ENCODE results near the gene SPINT1.

Gene SPINT1

GRCh38 chr15:40830884-40831283, 13.0 kb upstream of the SPINT1 start:
- TF ChIP-seq CTCF (IDR thresholded peaks at IDR 0.05; ENCODE audit: low read depth, low read length), result no peak
- no peak for DNase-seq (ENCODE audit: extremely low read depth, low read depth)

GRCh38 chr15:40831861-40832260, 12.0 kb upstream of the SPINT1 start:
- DNase-seq (ENCODE audit: extremely low read depth, low read depth), result no peak
- no peak for TF ChIP-seq CTCF (IDR thresholded peaks at IDR 0.05; ENCODE audit: low read depth, low read length)

GRCh38 chr15:40832903-40833302, 10.9 kb upstream of the SPINT1 start:
- DNase-seq (ENCODE audit: extremely low read depth, low read depth), result no peak
- TF ChIP-seq CTCF (IDR thresholded peaks at IDR 0.05; ENCODE audit: low read depth, low read length), result no peak

GRCh38 chr15:40836020-40836419, 7.8 kb upstream of the SPINT1 start:
- no peak for TF ChIP-seq CTCF (IDR thresholded peaks at IDR 0.05; ENCODE audit: low read depth, low read length)
- no peak for DNase-seq (ENCODE audit: extremely low read depth, low read depth)

- no peak for DNase-seq (ENCODE audit: extremely low read depth, low read depth)
- no peak for TF ChIP-seq CTCF (IDR thresholded peaks at IDR 0.05; ENCODE audit: low read depth, low read length)
Measured at GRCh38 chr15:40838756-40839155, 5.1 kb upstream of the SPINT1 start.

GRCh38 chr15:40841741-40842140, 2.1 kb upstream of the SPINT1 start:
- no peak for DNase-seq (ENCODE audit: extremely low read depth, low read depth)
- no peak for TF ChIP-seq CTCF (IDR thresholded peaks at IDR 0.05; ENCODE audit: low read depth, low read length)

GRCh38 chr15:40843261-40843884, 475 bp upstream of the SPINT1 start:
- no peak for TF ChIP-seq CTCF (IDR thresholded peaks at IDR 0.05; ENCODE audit: low read depth, low read length)
- DNase-seq (ENCODE audit: extremely low read depth, low read depth), result no peak

Data from AG09319 (cell line).